ENCODE results near the gene GMDS. TPM values are rescaled to one million over a fixed set of nuclear protein-coding genes. Genes with fewer than 3 reads are reported as not detected.

The GMDS gene
- total and polyA plus RNA-seq, 2 donors (not counting 3 experiments of a cell fraction or from before 2014, with no cell fraction given): 9.8 to 23.5 TPM

DNA sequence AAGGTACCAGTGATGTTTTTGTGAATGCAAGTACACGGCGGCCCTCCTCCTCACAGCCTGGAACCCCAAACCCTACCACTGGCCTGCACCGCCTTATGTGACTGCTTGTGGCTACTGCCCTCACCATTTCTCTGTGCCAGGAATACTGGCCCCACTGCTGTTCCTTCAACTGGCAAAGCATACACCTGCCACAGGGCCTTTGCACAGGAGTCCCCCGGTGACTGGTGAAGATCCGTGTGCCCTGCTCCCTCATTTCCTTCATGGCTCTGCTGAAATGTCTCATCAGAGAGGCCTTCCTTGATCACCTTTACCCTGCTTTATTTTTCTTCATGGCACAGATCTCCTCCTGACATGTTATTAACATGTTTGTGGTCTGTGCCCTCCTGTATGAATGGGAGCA is 581.9 kb downstream of the GMDS start:
- Histone ChIP-seq H3K4me1 (ENCODE audit: control insufficient read depth, extremely low read depth, insufficient read depth, low read length) (no peaks in the 10 kb centered on the region), H3K4me3 (replicated peaks in 1 of 3; ENCODE audit: insufficient read depth in 1 of 3, low read depth in 1 of 3, low read length in 3 of 3) (no peak overlapping the region), H3K36me3 (ENCODE audit: control insufficient read depth in 2 of 2, extremely low read depth in 1 of 2, insufficient read depth in 2 of 2, low read length in 2 of 2) (no peaks in the 10 kb centered on the region), H3K9ac (replicated peaks; ENCODE audit: extremely low read depth, insufficient read depth, low read length) (no peak overlapping the region), H3K9me1 (replicated peaks; ENCODE audit: control insufficient read depth, extremely low read depth, insufficient read depth, low read length) (no peaks in the 10 kb centered on the region), H3K27me3 (ENCODE audit: control insufficient read depth in 2 of 2, insufficient read depth in 2 of 2, low read length in 2 of 2) (no peaks in the 10 kb centered on the region), H4K20me1 (replicated peaks; ENCODE audit: control insufficient read depth, extremely low read depth, insufficient read depth, low read length) (no peaks in the 10 kb centered on the region), H3K4me2 (ENCODE audit: insufficient read depth, low read length) (no peak overlapping the region), H2AFZ (ENCODE audit: low read depth, low read length) (no peak overlapping the region), H3K79me2 (ENCODE audit: control insufficient read depth, insufficient read depth, low read length) (no peaks in the 10 kb centered on the region), H3K9me3 (replicated peaks; ENCODE audit: control insufficient read depth, insufficient read depth, low read length) (no peaks in the 10 kb centered on the region), H3K27ac (ENCODE audit: insufficient read depth, low read depth, low read length) (no peak overlapping the region)
- dilution Hi-C loops (cut with MboI; ENCODE audit: extremely low pct_ligation_motif_present, low sequenced_read_pairs) (no loop called here), intact Hi-C loops (cut with micrococcal nuclease) (no loop called here)
- no peak for DNase-seq (ENCODE audit: low read depth, low spot score)
- TF ChIP-seq FOS (IDR thresholded peaks at IDR 0.05; ENCODE audit: borderline replicate concordance, insufficient read depth, low read length): no peak
- no peak for TF ChIP-seq POLR2A (IDR thresholded peaks at IDR 0.05; ENCODE audit: low read depth, low read length)
- no peak for TF ChIP-seq GATA2 (IDR thresholded peaks at IDR 0.05; ENCODE audit: insufficient read depth, insufficient read length, low read depth, low read length)
- TF ChIP-seq, protein P1, sequence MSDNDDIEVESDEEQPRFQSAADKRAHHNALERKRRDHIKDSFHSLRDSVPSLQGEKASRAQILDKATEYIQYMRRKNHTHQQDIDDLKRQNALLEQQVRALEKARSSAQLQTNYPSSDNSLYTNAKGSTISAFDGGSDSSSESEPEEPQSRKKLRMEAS (IDR thresholded peaks at IDR 0.05; ENCODE audit: insufficient read depth, insufficient read length): no peak
- no peak for FAIRE-seq
- ChIA-PET CTCF (interaction anchor here (2.6 kb wide), 1 partner anchor 24 kb away, joined by 11 read pairs; no protein-coding TSS in a partner anchor), POLR2A (no interaction called here)
- no TSS peak for BruUV-seq (replicated peaks)

DNA sequence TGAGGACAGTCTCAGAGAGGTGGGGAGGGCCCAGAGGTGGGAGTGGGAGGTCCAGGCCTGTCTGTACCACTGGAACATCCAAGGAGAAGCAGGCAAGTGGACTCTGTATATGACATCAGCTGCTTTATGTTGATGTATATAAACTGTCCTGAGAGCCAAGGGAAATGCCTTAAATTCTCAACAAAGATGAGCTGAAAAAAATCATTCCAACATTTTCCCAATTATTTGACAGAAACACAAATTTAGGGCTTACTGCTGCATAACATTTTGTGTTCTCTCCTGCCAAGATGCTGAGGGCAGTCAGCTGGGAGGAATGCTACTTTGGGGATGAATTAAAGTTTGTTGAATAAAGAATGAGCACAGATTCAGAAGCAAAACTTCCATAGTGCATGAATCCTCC is 582.9 kb downstream of the GMDS start:
- DNase-seq (ENCODE audit: low read depth, low spot score) (no peak), FAIRE-seq (no peak)
- no peaks in the 10 kb centered on the region for H3K27me3 ChIP-seq (ENCODE audit: control insufficient read depth in 2 of 2, insufficient read depth in 2 of 2, low read length in 2 of 2)
- dilution Hi-C loops (cut with MboI; ENCODE audit: extremely low pct_ligation_motif_present, low sequenced_read_pairs): no loop called here
- no peaks in the 10 kb centered on the region for H3K79me2 ChIP-seq (ENCODE audit: control insufficient read depth, insufficient read depth, low read length)
- no peaks in the 10 kb centered on the region for H3K9me3 ChIP-seq (replicated peaks; ENCODE audit: control insufficient read depth, insufficient read depth, low read length)
- no peaks in the 10 kb centered on the region for H4K20me1 ChIP-seq (replicated peaks; ENCODE audit: control insufficient read depth, extremely low read depth, insufficient read depth, low read length)
- TF ChIP-seq FOS (IDR thresholded peaks at IDR 0.05; ENCODE audit: borderline replicate concordance, insufficient read depth, low read length) (no peak), POLR2AphosphoS5 (IDR thresholded peaks at IDR 0.05; ENCODE audit: insufficient read depth, low read depth, low read length) (no peak), MYC (IDR thresholded peaks at IDR 0.05; ENCODE audit: low read depth, low read length) (no peak), EZH2 (IDR thresholded peaks at IDR 0.05; ENCODE audit: borderline replicate concordance, low read depth, low read length, severe bottlenecking) (no peak), GATA2 (IDR thresholded peaks at IDR 0.05; ENCODE audit: insufficient read depth, insufficient read length, low read depth, low read length) (no peak), POLR2A (IDR thresholded peaks at IDR 0.05; ENCODE audit: low read depth, low read length) (no peak), JUN (IDR thresholded peaks at IDR 0.05; ENCODE audit: borderline replicate concordance, insufficient read depth, insufficient read length, low read depth) (no peak)
- TF ChIP-seq, protein P2, sequence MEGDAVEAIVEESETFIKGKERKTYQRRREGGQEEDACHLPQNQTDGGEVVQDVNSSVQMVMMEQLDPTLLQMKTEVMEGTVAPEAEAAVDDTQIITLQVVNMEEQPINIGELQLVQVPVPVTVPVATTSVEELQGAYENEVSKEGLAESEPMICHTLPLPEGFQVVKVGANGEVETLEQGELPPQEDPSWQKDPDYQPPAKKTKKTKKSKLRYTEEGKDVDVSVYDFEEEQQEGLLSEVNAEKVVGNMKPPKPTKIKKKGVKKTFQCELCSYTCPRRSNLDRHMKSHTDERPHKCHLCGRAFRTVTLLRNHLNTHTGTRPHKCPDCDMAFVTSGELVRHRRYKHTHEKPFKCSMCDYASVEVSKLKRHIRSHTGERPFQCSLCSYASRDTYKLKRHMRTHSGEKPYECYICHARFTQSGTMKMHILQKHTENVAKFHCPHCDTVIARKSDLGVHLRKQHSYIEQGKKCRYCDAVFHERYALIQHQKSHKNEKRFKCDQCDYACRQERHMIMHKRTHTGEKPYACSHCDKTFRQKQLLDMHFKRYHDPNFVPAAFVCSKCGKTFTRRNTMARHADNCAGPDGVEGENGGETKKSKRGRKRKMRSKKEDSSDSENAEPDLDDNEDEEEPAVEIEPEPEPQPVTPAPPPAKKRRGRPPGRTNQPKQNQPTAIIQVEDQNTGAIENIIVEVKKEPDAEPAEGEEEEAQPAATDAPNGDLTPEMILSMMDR (IDR thresholded peaks at IDR 0.05; ENCODE audit: extremely low read depth in 1 of 2, insufficient read depth in 1 of 2, low read depth in 1 of 2, low read length in 2 of 2): no peak
- TF ChIP-seq, protein P1 (IDR thresholded peaks at IDR 0.05; ENCODE audit: insufficient read depth, insufficient read length): no peak
- H3K4me2 ChIP-seq (ENCODE audit: insufficient read depth, low read length): no peak overlapping the region
- no peaks in the 10 kb centered on the region for H3K36me3 ChIP-seq (ENCODE audit: control insufficient read depth in 2 of 2, extremely low read depth in 1 of 2, insufficient read depth in 2 of 2, low read length in 2 of 2)
- no peaks in the 10 kb centered on the region for H3K9me1 ChIP-seq (replicated peaks; ENCODE audit: control insufficient read depth, extremely low read depth, insufficient read depth, low read length)
- no TSS peak for BruUV-seq (replicated peaks)
- H3K27ac ChIP-seq (ENCODE audit: insufficient read depth, low read depth, low read length): no peak overlapping the region
- H3K4me1 ChIP-seq (ENCODE audit: control insufficient read depth, extremely low read depth, insufficient read depth, low read length): no peaks in the 10 kb centered on the region
- no peak overlapping the region for H2AFZ ChIP-seq (ENCODE audit: low read depth, low read length)
- POLR2A ChIA-PET: no interaction called here
- CTCF ChIA-PET: interaction anchor here (0.7 to 2.6 kb wide), 2 partner anchors 8 to 25 kb away, joined by 3 to 11 read pairs; no protein-coding TSS in a partner anchor
- H3K4me3 ChIP-seq (replicated peaks in 1 of 3; ENCODE audit: insufficient read depth in 1 of 3, low read depth in 1 of 3, low read length in 3 of 3): no peak overlapping the region
- H3K9ac ChIP-seq (replicated peaks; ENCODE audit: extremely low read depth, insufficient read depth, low read length): no peak overlapping the region
- intact Hi-C loops (cut with micrococcal nuclease): no loop called here

All from endothelial cell of umbilical vein (primary cell).